Right lobe of liver (tissue), 4 donors: ENCODE data around the gene ASAP2.

Experiments
- POLR2A ChIP-seq: fragments of 450-650 bp; IDR thresholded peaks from one replicate; pipeline ENCODE4 v1.6.1; 2017; ENCODE audit warnings: antibody characterized with exemption, mild to moderate bottlenecking
- TF ChIP-seq, protein P1 (sequence below), 4 donors: fragments of 200-600 bp in 3 of 4; fragments of 450-650 bp in 1 of 4; IDR thresholded peaks; one replicate each; pipeline versions ENCODE4 v1.5.1 to v1.8.0; 2016 to 2022; ENCODE audit warnings: antibody characterized with exemption in 4 of 4, mild to moderate bottlenecking in 2 of 4
- donor health status: DM: no; HTN: no; CAD: no.
- donor health status: DM: no; HTN: no; CAD: no.
- donor health status: DM: no; HTN: yes; CAD: no.

DNA sequence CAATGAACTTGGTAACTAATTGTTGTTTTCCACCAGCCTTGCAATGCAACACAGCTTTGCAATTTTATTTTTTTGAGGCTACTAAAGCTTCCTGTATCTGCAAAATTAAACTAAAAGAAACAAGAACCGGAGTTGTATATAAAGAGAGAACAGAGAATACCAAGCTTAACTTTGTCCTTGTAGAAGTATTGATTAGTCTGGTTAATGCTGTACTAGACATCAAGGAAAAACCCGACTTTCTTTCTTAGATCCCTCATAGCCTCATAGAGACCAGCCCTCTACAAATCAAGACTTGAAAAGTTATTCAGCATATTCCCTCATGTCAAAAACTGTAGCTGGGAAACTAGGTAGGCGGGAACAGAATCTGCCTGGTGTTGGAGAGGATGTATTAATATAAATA lies 1.7 kb upstream of the ASAP2 start:
- TF ChIP-seq, protein P1, sequence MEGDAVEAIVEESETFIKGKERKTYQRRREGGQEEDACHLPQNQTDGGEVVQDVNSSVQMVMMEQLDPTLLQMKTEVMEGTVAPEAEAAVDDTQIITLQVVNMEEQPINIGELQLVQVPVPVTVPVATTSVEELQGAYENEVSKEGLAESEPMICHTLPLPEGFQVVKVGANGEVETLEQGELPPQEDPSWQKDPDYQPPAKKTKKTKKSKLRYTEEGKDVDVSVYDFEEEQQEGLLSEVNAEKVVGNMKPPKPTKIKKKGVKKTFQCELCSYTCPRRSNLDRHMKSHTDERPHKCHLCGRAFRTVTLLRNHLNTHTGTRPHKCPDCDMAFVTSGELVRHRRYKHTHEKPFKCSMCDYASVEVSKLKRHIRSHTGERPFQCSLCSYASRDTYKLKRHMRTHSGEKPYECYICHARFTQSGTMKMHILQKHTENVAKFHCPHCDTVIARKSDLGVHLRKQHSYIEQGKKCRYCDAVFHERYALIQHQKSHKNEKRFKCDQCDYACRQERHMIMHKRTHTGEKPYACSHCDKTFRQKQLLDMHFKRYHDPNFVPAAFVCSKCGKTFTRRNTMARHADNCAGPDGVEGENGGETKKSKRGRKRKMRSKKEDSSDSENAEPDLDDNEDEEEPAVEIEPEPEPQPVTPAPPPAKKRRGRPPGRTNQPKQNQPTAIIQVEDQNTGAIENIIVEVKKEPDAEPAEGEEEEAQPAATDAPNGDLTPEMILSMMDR (IDR thresholded peaks at IDR 0.05) = no peak
- no peak for TF ChIP-seq POLR2A
